GM10266 (cell line): ENCODE measurements around the gene SAMM50.

Experiments
- DNase-seq: peaks from one replicate; pipeline ENCODE4 v3.0.0; 2012; ENCODE audit errors: extremely low spot score
- CTCF ChIP-seq: IDR thresholded peaks from 2 replicates; pipeline ENCODE4 v1.5.1; 2012; ENCODE audit warnings: mild to moderate bottlenecking, low read depth; ENCODE audit not compliant: control insufficient read depth, insufficient read depth; ENCODE audit errors: missing control alignments

SAMM50 gene

DNA sequence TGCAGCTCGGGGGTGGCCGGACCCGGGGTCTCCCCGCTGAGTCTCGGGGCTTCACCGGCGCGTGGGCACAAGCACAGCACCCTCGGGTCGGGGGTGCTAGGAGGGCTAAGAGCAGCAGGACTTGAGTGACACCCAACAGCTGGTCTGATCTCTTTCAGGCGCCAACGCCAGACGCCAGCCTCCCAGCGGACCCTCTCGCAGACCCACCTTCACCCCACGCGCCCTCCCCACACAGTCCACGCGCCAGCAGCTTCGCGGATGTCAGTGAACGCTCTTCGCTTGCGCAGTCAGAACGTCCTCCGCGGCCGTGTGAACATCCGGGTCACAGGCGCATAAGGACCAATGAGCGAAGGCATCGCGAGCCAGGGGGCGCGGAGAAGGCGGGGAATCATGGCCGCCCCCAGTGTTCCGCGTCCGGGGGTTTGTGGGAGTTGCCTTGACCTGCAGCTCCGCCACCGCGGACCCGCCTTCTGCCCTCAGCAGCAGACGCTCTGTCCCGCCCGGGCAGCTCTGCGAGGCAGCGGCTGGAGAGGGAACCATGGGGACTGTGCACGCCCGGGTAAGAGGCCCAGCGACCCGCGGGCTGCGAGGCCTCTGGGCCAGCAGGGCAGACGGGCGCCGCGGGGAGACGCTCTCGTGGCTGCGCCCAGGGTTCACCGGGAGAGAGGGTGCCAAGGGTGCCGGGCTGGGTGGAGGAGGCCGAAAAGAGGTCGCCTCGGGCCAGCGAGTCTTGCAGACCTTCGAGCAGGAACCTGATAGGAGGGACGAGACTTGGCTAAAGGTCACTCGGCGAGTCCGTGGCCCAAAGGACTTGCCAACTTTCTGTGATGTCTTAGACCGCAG is at the start of gene SAMM50:
Gene SAMM50 (plus strand): TSS at position 403 of the 843 bp plus-strand sequence. CDS start 136 bp downstream, at position 539.
- DNase-seq: peak; percentile 92
- no peak for TF ChIP-seq CTCF

GRCh38 chr22:43905681-43906080 is 49.6 kb upstream of the SAMM50 start:
- TF ChIP-seq CTCF: no peak
- no peak for DNase-seq

- no peak for TF ChIP-seq CTCF
- no peak for DNase-seq
Observed at GRCh38 chr22:43909708-43910107, 45.5 kb upstream of the SAMM50 start.

GRCh38 chr22:43910178-43910695 is 45.0 kb upstream of the SAMM50 start:
- no peak for DNase-seq
- TF ChIP-seq CTCF: no peak

DNA sequence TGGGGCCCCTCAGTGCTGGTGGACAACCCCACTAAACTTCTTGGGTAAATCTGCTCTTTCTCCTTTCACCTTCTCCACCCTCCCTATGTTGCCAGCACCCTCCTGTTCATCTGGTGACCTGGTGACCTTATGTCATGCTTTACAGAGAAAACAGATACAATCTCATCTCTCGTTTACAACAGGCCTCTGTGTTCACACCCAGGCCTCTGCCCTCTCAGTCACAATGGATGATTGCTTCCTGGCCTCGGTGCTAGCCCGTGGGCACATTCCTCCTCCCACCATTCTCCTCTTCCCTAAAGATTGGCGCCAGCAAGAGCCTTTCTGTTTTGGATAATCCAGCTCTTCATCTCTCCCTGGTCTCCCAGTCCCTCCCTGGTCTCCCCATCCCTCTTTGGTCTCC is 43.9 kb upstream of the SAMM50 start:
- no peak for TF ChIP-seq CTCF
- no peak for DNase-seq

DNA sequence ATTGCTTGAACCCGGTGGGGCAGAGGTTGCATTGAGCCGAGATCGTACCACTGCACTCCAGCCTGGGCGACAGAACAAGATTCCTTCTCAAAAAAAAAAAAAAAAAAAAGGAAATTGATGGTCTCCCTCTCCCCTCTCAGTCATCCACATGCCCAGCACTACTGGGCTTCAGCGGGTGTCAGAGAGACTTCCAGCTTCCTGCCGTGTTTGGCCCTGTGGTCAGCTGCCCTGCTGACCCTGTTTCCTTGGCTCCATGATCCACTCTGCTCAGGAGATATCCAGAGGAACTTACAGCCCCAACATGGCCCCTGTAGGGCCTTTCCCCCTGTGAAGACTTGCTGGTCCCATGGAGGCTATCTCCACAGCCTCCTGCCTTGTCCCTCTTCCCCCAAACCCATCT is 37.7 kb upstream of the SAMM50 start:
- no peak for DNase-seq
- no peak for TF ChIP-seq CTCF

GRCh38 chr22:43919106-43919973 is 35.9 kb upstream of the SAMM50 start:
- no peak for TF ChIP-seq CTCF
- no peak for DNase-seq
